Liver (tissue), 2 donors: Measurements from ENCODE around the gene CCBE1.

Experiments
- CTCF ChIP-seq: fragments of 150-350 bp; IDR thresholded peaks from 2 replicates; pipeline ENCODE4 v1.5.1; 2017; ENCODE audit warnings: improper control_type of control experiment, low read depth, low read length; ENCODE audit not compliant: missing input control
- REST ChIP-seq: IDR thresholded peaks from 2 replicates; pipeline ENCODE4 v1.6.1; 2016; ENCODE audit warnings: antibody characterized with exemption, mild to moderate bottlenecking
- donor health status: healthy.

GRCh38 chr18:59547581-59548182 is 149.5 kb downstream of the CCBE1 start:
- TF ChIP-seq REST (no peak), CTCF (no peak)
